HG02642 (cell line): Measurements from ENCODE around the gene UBE2I.

Experiments used
- ATAC-seq: cut with Tn5 transposase; IDR thresholded peaks from one replicate; pipeline ENCODE4 v1.9.1; 2021; ENCODE audit warnings: mild to moderate bottlenecking; ENCODE audit not compliant: unreplicated experiment, poor library complexity

UBE2I gene

GRCh38 chr16:1276580-1276878 lies 32.9 kb upstream of the UBE2I start:
- ATAC-seq = no peak

- no peak for ATAC-seq
These were observed 32.3 kb upstream of the UBE2I start for GRCh38 chr16:1277151-1277598.

GRCh38 chr16:1277617-1278282 lies 31.7 kb upstream of the UBE2I start:
- ATAC-seq = no peak

- no peak for ATAC-seq
These were observed 31.0 kb upstream of the UBE2I start for GRCh38 chr16:1278477-1278876.

GRCh38 chr16:1279081-1279944 lies 30.1 kb upstream of the UBE2I start:
- ATAC-seq = no peak

GRCh38 chr16:1279945-1280589 lies 29.4 kb upstream of the UBE2I start:
- ATAC-seq = no peak

- ATAC-seq = no peak
These were observed 28.7 kb upstream of the UBE2I start for GRCh38 chr16:1280783-1281182.

- no peak for ATAC-seq
These were observed 27.9 kb upstream of the UBE2I start for GRCh38 chr16:1281517-1281916.

GRCh38 chr16:1282324-1282973 lies 27.0 kb upstream of the UBE2I start:
- no peak for ATAC-seq

- no peak for ATAC-seq
These were observed 26.1 kb upstream of the UBE2I start for GRCh38 chr16:1283296-1283695.

- ATAC-seq = no peak
These were observed 25.3 kb upstream of the UBE2I start for GRCh38 chr16:1283996-1284616.

GRCh38 chr16:1285669-1286512 lies 23.5 kb upstream of the UBE2I start:
- no peak for ATAC-seq

- no peak for ATAC-seq
These were observed 22.8 kb upstream of the UBE2I start for GRCh38 chr16:1286513-1287094.

- ATAC-seq = no peak
These were observed 21.3 kb upstream of the UBE2I start for GRCh38 chr16:1287982-1288670.

GRCh38 chr16:1288813-1289476 lies 20.5 kb upstream of the UBE2I start:
- no peak for ATAC-seq

GRCh38 chr16:1289477-1289866 lies 20.0 kb upstream of the UBE2I start:
- ATAC-seq = no peak

- ATAC-seq = no peak
These were observed 19.4 kb upstream of the UBE2I start for GRCh38 chr16:1290063-1290501.
